HCT116 (cell line): ENCODE measurements around the gene GDPD2. TPM values are rescaled to one million over a fixed set of nuclear protein-coding genes. Genes with fewer than 3 reads are reported as not detected.

Experiments
- ATAC-seq: fragments of 200-7000 bp; cut with Tn5 transposase; 2 replicates; pipeline ENCODE4 v1.9.1; 2020; ENCODE audit warnings: mild to moderate bottlenecking, moderate library complexity
- BruUV-seq: library from RNA; stranded (reverse); fragments of 400-500 nt; replicated peaks from 2 replicates; lab custom pipeline; 2021; lab: Mats Ljungman, UMichigan
- CTCF ChIA-PET: fragments of 300-600 bp; sonication (Branson Sonifier 250); formaldehyde crosslinking; loops from one replicate; lab custom pipeline; 2021; ENCODE audit warnings: antibody characterized with exemption; lab: Charles Lee
- POLR2A ChIA-PET: fragments of 300-600, 350-600 bp; sonication (Branson Sonifier 250); formaldehyde crosslinking; loops from one replicate; lab custom pipeline; 2021; ENCODE audit warnings: antibody characterized with exemption; lab: Charles Lee
- RAD21 ChIA-PET, 2 experiments: fragments of 300-600 bp; sonication (Branson Sonifier 250); formaldehyde crosslinking; loops; one replicate each; lab custom pipeline; 2023; ENCODE audit warnings: low total read pairs in 2 of 2; ENCODE audit not compliant: uncharacterized antibody in 2 of 2, unreplicated experiment in 2 of 2, low non-redundant PET in 1 of 2; lab: Charles Lee
- DNase-seq: peaks from one replicate; pipeline ENCODE4 v3.0.0-alpha.2; 2010; ENCODE audit warnings: low read depth, low spot score
- H2AFZ ChIP-seq: fragments of 200-600 bp; shearing (Covaris generic), sonication (generic); 2 replicates; pipeline ENCODE4 v1.6.1; 2017; ENCODE audit warnings: low read depth, mixed run types, mixed read lengths, antibody characterized with exemption, low read length; ENCODE audit not compliant: poor library complexity, severe bottlenecking
- H3K27ac ChIP-seq: 2 replicates; pipeline ENCODE4 v1.5.1; 2012; ENCODE audit warnings: low read depth, low read length
- H3K27me3 ChIP-seq: fragments of 200-600 bp; sonication (generic); 2 replicates; pipeline ENCODE4 v1.6.1; 2016; ENCODE audit warnings: mixed run types, low read length, mixed read lengths; ENCODE audit not compliant: insufficient read depth
- H3K36me3 ChIP-seq, 2 experiments: fragments of 200-500 bp in 1 of 2; fragments of 200-600 bp in 1 of 2; sonication (Bioruptor generic) in 1 of 2; sonication (generic) in 1 of 2; 2 replicates each; pipeline versions ENCODE4 v1.5.1 to v1.6.1; 2014 to 2016; ENCODE audit warnings: low read length in 2 of 2, inconsistent platforms in 1 of 2, mixed read lengths in 1 of 2, mixed run types in 1 of 2; ENCODE audit not compliant: insufficient read depth in 2 of 2, control insufficient read depth in 1 of 2
- H3K4me1 ChIP-seq, 2 experiments: fragments of 200-600 bp in 1 of 2; sonication (generic) in 1 of 2; 2 replicates each; pipeline versions ENCODE4 v1.5.1 to v1.6.1; 2012 to 2017; ENCODE audit warnings: low read length in 2 of 2, inconsistent platforms in 1 of 2, mild to moderate bottlenecking in 1 of 2, mixed read lengths in 1 of 2, mixed run types in 1 of 2, moderate library complexity in 1 of 2; ENCODE audit not compliant: insufficient read depth in 2 of 2, control insufficient read depth in 1 of 2
- H3K4me2 ChIP-seq: fragments of 200-600 bp; sonication (generic); 2 replicates; pipeline ENCODE4 v1.6.1; 2017; ENCODE audit warnings: mixed run types, low read length, mixed read lengths
- H3K4me3 ChIP-seq, 2 experiments: fragments of 200-600 bp in 1 of 2; sonication (generic) in 1 of 2; replicated peaks in 1 of 2; 2 replicates each; pipeline ENCODE4 v1.5.1; 2011 to 2016; ENCODE audit warnings: low read length in 2 of 2, control low read depth in 1 of 2, low read depth in 1 of 2, mild to moderate bottlenecking in 1 of 2, mixed read lengths in 1 of 2, mixed run types in 1 of 2
- H3K79me2 ChIP-seq: fragments of 200-600 bp; sonication (generic); 2 replicates; pipeline ENCODE4 v1.6.1; 2017; ENCODE audit warnings: mild to moderate bottlenecking, mixed run types, low read length, moderate library complexity, mixed read lengths; ENCODE audit not compliant: insufficient read depth
- H3K9ac ChIP-seq: fragments of 200-600 bp; sonication (generic); 2 replicates; pipeline ENCODE4 v1.6.1; 2016; ENCODE audit warnings: low read length, mixed read lengths
- H3K9me2 ChIP-seq: fragments of 200-600 bp; sonication (generic), shearing (Covaris generic); 2 replicates; pipeline ENCODE4 v1.6.1; 2017; ENCODE audit warnings: mixed run types, mild to moderate bottlenecking, moderate library complexity; ENCODE audit not compliant: insufficient read depth
- H3K9me3 ChIP-seq, 2 experiments: fragments of 200-500 bp in 1 of 2; fragments of 200-600 bp in 1 of 2; sonication (Bioruptor generic) in 1 of 2; sonication (generic) in 1 of 2; 2 replicates each; pipeline ENCODE4 v1.6.1; 2014 to 2017; ENCODE audit warnings: low read length in 2 of 2, mixed read lengths in 2 of 2, inconsistent platforms in 1 of 2, low read depth in 1 of 2, mild to moderate bottlenecking in 1 of 2, mixed run types in 1 of 2, moderate library complexity in 1 of 2; ENCODE audit not compliant: control insufficient read depth in 1 of 2, insufficient read depth in 1 of 2
- H4K20me1 ChIP-seq: fragments of 200-600 bp; sonication (generic), shearing (Covaris generic); 2 replicates; pipeline ENCODE4 v1.6.1; 2017; ENCODE audit warnings: mixed run types, mild to moderate bottlenecking, moderate library complexity; ENCODE audit not compliant: insufficient read depth
- ATF3 ChIP-seq: IDR thresholded peaks from 2 replicates; pipeline ENCODE4 v1.6.1; 2012
- CEBPB ChIP-seq: IDR thresholded peaks from 2 replicates; pipeline ENCODE4 v1.6.1; 2012; ENCODE audit warnings: low read depth
- CTCF ChIP-seq, 3 experiments: fragments of 200-600 bp in 1 of 3; sonication (generic) in 1 of 3; IDR thresholded peaks in 2 of 3; conservative IDR thresholded peaks in 1 of 3; 2 replicates each; pipeline ENCODE4 v1.5.1; 2012 to 2017; ENCODE audit warnings: low read depth in 2 of 3, low read length in 2 of 3, antibody characterized with exemption in 1 of 3, borderline replicate concordance in 1 of 3, control low read depth in 1 of 3, mild to moderate bottlenecking in 1 of 3, mixed read lengths in 1 of 3, mixed run types in 1 of 3, moderate library complexity in 1 of 3; ENCODE audit not compliant: insufficient read depth in 1 of 3
- ELF1 ChIP-seq: IDR thresholded peaks from 2 replicates; pipeline ENCODE4 v1.6.1; 2012; ENCODE audit warnings: low read depth, borderline replicate concordance
- JUND ChIP-seq: IDR thresholded peaks from 2 replicates; pipeline ENCODE4 v1.6.1; 2012
- MAX ChIP-seq: IDR thresholded peaks from 2 replicates; pipeline ENCODE4 v1.6.1; 2012
- RAD21 ChIP-seq: IDR thresholded peaks from 2 replicates; pipeline ENCODE4 v1.6.1; 2012; ENCODE audit warnings: low read depth, mild to moderate bottlenecking
- REST ChIP-seq: IDR thresholded peaks from 2 replicates; pipeline ENCODE4 v1.6.1; 2012; ENCODE audit warnings: low read depth
- SIN3A ChIP-seq: IDR thresholded peaks from 2 replicates; pipeline ENCODE4 v1.6.1; 2012; ENCODE audit warnings: low read depth
- SP1 ChIP-seq: IDR thresholded peaks from 2 replicates; pipeline ENCODE4 v1.6.1; 2012; ENCODE audit warnings: low read depth
- TCF7L2 ChIP-seq: IDR thresholded peaks from 2 replicates; pipeline ENCODE4 v1.7.0; 2011; ENCODE audit warnings: borderline replicate concordance, inconsistent platforms; ENCODE audit not compliant: insufficient read depth, insufficient read length; ENCODE audit errors: extremely low read depth
- ZFX ChIP-seq: fragments of 450-650 bp; IDR thresholded peaks from 2 replicates; pipeline ENCODE4 v1.6.1; 2017
- ZNF274 ChIP-seq: fragments of 200-500 bp; sonication (Bioruptor generic); IDR thresholded peaks from 2 replicates; pipeline ENCODE4 v1.6.1; 2014; ENCODE audit warnings: mild to moderate bottlenecking, low read depth, low read length, inconsistent platforms
- intact Hi-C: fragments of 100-400 bp; cut with micrococcal nuclease; formaldehyde crosslinking; loops from 2 replicates; pipeline ENCODE4 v1.10.0; 2022
- total RNA-seq: library from RNA; stranded (reverse); gene quantifications from one replicate; pipeline ENCODE4 v1.2.1, GENCODE V29; 2021; ENCODE audit not compliant: unreplicated experiment

GDPD2 gene
- total RNA-seq, 1 experiment from 2014 or later = not detected

GRCh38 chrX:70477734-70478075 is 54.6 kb downstream of the GDPD2 start:
- H3K4me1 ChIP-seq = peaks cover 62 to 85% of the 10 kb centered on the region in 2 experiments
- H3K9me2 ChIP-seq = no peaks in the 10 kb centered on the region
- H3K9me3 ChIP-seq = no peaks in the 10 kb centered on the region
- H3K4me3 ChIP-seq = peak overlapping the region in 1 of 2 experiments; percentile 44; a peak in 3 of 4 replicates
- no peak overlapping the region for H2AFZ ChIP-seq
- H3K9ac ChIP-seq = peak overlapping the region; percentile 57
- ATAC-seq = peak; percentile 46
- no TSS peak for BruUV-seq
- H3K4me2 ChIP-seq = peak overlapping the region; percentile 75
- RAD21 ChIA-PET = no interaction called here
- POLR2A ChIA-PET = no interaction called here
- DNase-seq = no peak
- H4K20me1 ChIP-seq = no peaks in the 10 kb centered on the region
- intact Hi-C loops = loop anchor here (2.0 kb wide), 1 partner anchor 23 kb away; no protein-coding TSS in a partner anchor
- peaks cover 16% of the 10 kb centered on the region; the same call in 1 of the 2 replicates for H3K79me2 ChIP-seq
- H3K27ac ChIP-seq = peak overlapping the region; percentile 27; the same call in 1 of the 2 replicates
- no peak for TF ChIP-seq ELF1
- no peak for TF ChIP-seq CTCF (IDR thresholded peaks at IDR 0.05 in 2 of 3, conservative IDR thresholded peaks at IDR 0.05 in 1 of 3; ENCODE audit: borderline replicate concordance in 1 of 3, insufficient read depth in 1 of 3, low read depth in 2 of 3, low read length in 2 of 3)
- TF ChIP-seq ZNF274 = no peak
- no peaks in the 10 kb centered on the region for H3K36me3 ChIP-seq
- CTCF ChIA-PET = no interaction called here
- no peaks in the 10 kb centered on the region for H3K27me3 ChIP-seq

- H3K36me3 ChIP-seq = no peaks in the 10 kb centered on the region
- H4K20me1 ChIP-seq = no peaks in the 10 kb centered on the region
- RAD21 ChIA-PET = no interaction called here
- ATAC-seq = no peak
- DNase-seq = no peak
- peak overlapping the region in 1 of 2 experiments; percentile 26; a peak in 1 of 4 replicates for H3K4me3 ChIP-seq
- BruUV-seq = no TSS peak
- peak overlapping the region; percentile 75 for H3K4me2 ChIP-seq
- POLR2A ChIA-PET = no interaction called here
- H2AFZ ChIP-seq = no peak overlapping the region
- H3K9me3 ChIP-seq = no peaks in the 10 kb centered on the region
- peaks cover 16% of the 10 kb centered on the region; the same call in 1 of the 2 replicates for H3K79me2 ChIP-seq
- H3K4me1 ChIP-seq = peaks cover 69 to 95% of the 10 kb centered on the region in 2 experiments
- no peak overlapping the region; the same call in 1 of the 2 replicates for H3K27ac ChIP-seq
- peak overlapping the region; percentile 35 for H3K9ac ChIP-seq
- no peaks in the 10 kb centered on the region for H3K9me2 ChIP-seq
- CTCF ChIA-PET = no interaction called here
- intact Hi-C loops = no loop called here
- no peaks in the 10 kb centered on the region for H3K27me3 ChIP-seq
- TF ChIP-seq TCF7L2 (no peak), ATF3 (no peak), MAX (no peak), SIN3A (no peak), ZFX (no peak), JUND (no peak), SP1 (no peak), CEBPB (no peak), ZNF274 (no peak), REST (no peak), RAD21 (no peak)
These were observed 55.6 kb downstream of the GDPD2 start for GRCh38 chrX:70478526-70479245.
